Ishikawa (cell line): ENCODE results near the gene CYBRD1.

Experiments used
- CEBPB ChIP-seq: IDR thresholded peaks from 2 replicates; pipeline ENCODE4 v1.6.1; 2012
- CREB1 ChIP-seq: IDR thresholded peaks from 2 replicates; pipeline ENCODE4 v1.6.1; 2012; ENCODE audit warnings: low read depth
- EGR1 ChIP-seq: IDR thresholded peaks from 2 replicates; pipeline ENCODE4 v1.6.1; 2012
- EP300 ChIP-seq: IDR thresholded peaks from 2 replicates; pipeline ENCODE4 v1.6.1; 2012; ENCODE audit warnings: borderline replicate concordance
- FOXM1 ChIP-seq: IDR thresholded peaks from 2 replicates; pipeline ENCODE4 v1.6.1; 2012; ENCODE audit warnings: low read depth, borderline replicate concordance
- MAX ChIP-seq: IDR thresholded peaks from 2 replicates; pipeline ENCODE4 v1.6.1; 2012
- NFIC ChIP-seq: IDR thresholded peaks from 2 replicates; pipeline ENCODE4 v1.6.1; 2012
- RAD21 ChIP-seq: IDR thresholded peaks from 2 replicates; pipeline ENCODE4 v1.6.1; 2012; ENCODE audit warnings: low read depth
- REST ChIP-seq: IDR thresholded peaks from 2 replicates; pipeline ENCODE4 v1.6.1; 2012; ENCODE audit warnings: low read depth, mild to moderate bottlenecking
- TAF1 ChIP-seq: IDR thresholded peaks from 2 replicates; pipeline ENCODE4 v1.6.1; 2012; ENCODE audit warnings: low read depth, mild to moderate bottlenecking
- TCF12 ChIP-seq: IDR thresholded peaks from 2 replicates; pipeline ENCODE4 v1.6.1; 2012; ENCODE audit warnings: low read depth
- TEAD4 ChIP-seq: IDR thresholded peaks from 2 replicates; pipeline ENCODE4 v1.6.1; 2012
- USF1 ChIP-seq: IDR thresholded peaks from 2 replicates; pipeline ENCODE4 v1.6.1; 2012
- YY1 ChIP-seq: IDR thresholded peaks from 2 replicates; pipeline ENCODE4 v1.6.1; 2012; ENCODE audit warnings: low read depth
- ZBTB7A ChIP-seq: IDR thresholded peaks from 2 replicates; pipeline ENCODE4 v1.6.1; 2012; ENCODE audit warnings: low read depth

Gene CYBRD1

GRCh38 chr2:171522052-171522787, at the start of gene CYBRD1:
CYBRD1 (plus strand) TSS chr2:171522474; CDS start chr2:171522546, 72 bp downstream.
- TF ChIP-seq MAX, result peak; percentile 58
- TF ChIP-seq TEAD4, result peak; percentile 74
- TF ChIP-seq NFIC, result peak; percentile 80
- no peak for TF ChIP-seq TAF1
- TF ChIP-seq EP300, result no peak
- peak; percentile 67 for TF ChIP-seq USF1
- TF ChIP-seq CEBPB, result no peak
- no peak for TF ChIP-seq RAD21
- no peak for TF ChIP-seq ZBTB7A
- no peak for TF ChIP-seq CREB1
- no peak for TF ChIP-seq YY1

GRCh38 chr2:171475979-171476378, 46.3 kb upstream of the CYBRD1 start:
- TF ChIP-seq ZBTB7A (no peak), TAF1 (no peak)

GRCh38 chr2:171478345-171478744, 43.9 kb upstream of the CYBRD1 start:
- TF ChIP-seq MAX (no peak), EP300 (no peak), YY1 (no peak), USF1 (no peak)

- no peak for TF ChIP-seq TAF1
- no peak for TF ChIP-seq USF1
- TF ChIP-seq TCF12, result no peak
- TF ChIP-seq YY1, result no peak
- TF ChIP-seq MAX, result no peak
- TF ChIP-seq CREB1, result no peak
- no peak for TF ChIP-seq FOXM1
Measured at GRCh38 chr2:171479154-171479814, 43.0 kb upstream of the CYBRD1 start.

GRCh38 chr2:171480908-171481307, 41.4 kb upstream of the CYBRD1 start:
- TF ChIP-seq RAD21, result no peak
- TF ChIP-seq EP300, result no peak
- no peak for TF ChIP-seq TCF12
- TF ChIP-seq CREB1, result no peak
- TF ChIP-seq YY1, result no peak
- TF ChIP-seq EGR1, result no peak
- no peak for TF ChIP-seq USF1
- TF ChIP-seq TAF1, result no peak
- TF ChIP-seq CEBPB, result no peak

- TF ChIP-seq YY1 (no peak), TEAD4 (no peak), NFIC (no peak), REST (no peak), TCF12 (no peak), EP300 (no peak), USF1 (no peak), TAF1 (no peak), ZBTB7A (no peak), FOXM1 (no peak), MAX (no peak), EGR1 (no peak), RAD21 (no peak), CREB1 (no peak)
Measured at GRCh38 chr2:171482308-171482707, 40.0 kb upstream of the CYBRD1 start.
